HG02870 (cell line): Measurements from ENCODE around the gene RASAL2.
A peak's percentile ranks its signal among the peaks of the same experiment; 100 is the strongest.

Experiments used
- ATAC-seq: cut with Tn5 transposase; IDR thresholded peaks from one replicate; pipeline ENCODE4 v1.9.1; 2021; ENCODE audit warnings: mild to moderate bottlenecking, moderate library complexity; ENCODE audit not compliant: unreplicated experiment

Gene RASAL2

GRCh38 chr1:178093951-178094738, at the start of gene RASAL2:
TSS of gene RASAL2 (plus strand) at chr1:178094104. CDS start at chr1:178094493, 389 bp downstream.
- peak; percentile 49 for ATAC-seq

- no peak for ATAC-seq
These were observed 47.2 kb upstream of the RASAL2 start for GRCh38 chr1:178046591-178047270.

- ATAC-seq, result no peak
These were observed 46.4 kb upstream of the RASAL2 start for GRCh38 chr1:178047403-178048093.

GRCh38 chr1:178048426-178048825, 45.5 kb upstream of the RASAL2 start:
- no peak for ATAC-seq

GRCh38 chr1:178048883-178049282, 45.0 kb upstream of the RASAL2 start:
- ATAC-seq, result no peak

GRCh38 chr1:178050084-178050483, 43.8 kb upstream of the RASAL2 start:
- ATAC-seq, result no peak

GRCh38 chr1:178051071-178051470, 42.8 kb upstream of the RASAL2 start:
- no peak for ATAC-seq

GRCh38 chr1:178052650-178053461, 41.0 kb upstream of the RASAL2 start:
- ATAC-seq, result no peak

GRCh38 chr1:178055093-178055492, 38.8 kb upstream of the RASAL2 start:
- no peak for ATAC-seq

GRCh38 chr1:178055779-178056471, 38.0 kb upstream of the RASAL2 start:
- ATAC-seq, result peak; percentile 97

GRCh38 chr1:178057141-178057765, 36.7 kb upstream of the RASAL2 start:
- ATAC-seq, result no peak

GRCh38 chr1:178057912-178058534, 35.9 kb upstream of the RASAL2 start:
- no peak for ATAC-seq

- no peak for ATAC-seq
These were observed 32.9 kb upstream of the RASAL2 start for GRCh38 chr1:178060789-178061556.

GRCh38 chr1:178061620-178062019, 32.3 kb upstream of the RASAL2 start:
- no peak for ATAC-seq

- ATAC-seq, result no peak
These were observed 29.6 kb upstream of the RASAL2 start for GRCh38 chr1:178064191-178064821.

GRCh38 chr1:178065250-178065649, 28.7 kb upstream of the RASAL2 start:
- ATAC-seq, result no peak

GRCh38 chr1:178066296-178066907, 27.5 kb upstream of the RASAL2 start:
- peak; percentile 5 for ATAC-seq
